SK-N-SH (cell line): ENCODE results near the gene PRR15. TPM values are rescaled to one million over a fixed set of nuclear protein-coding genes. Genes with fewer than 3 reads are reported as not detected.

Source experiments
- CTCF ChIA-PET: fragments of 300-600, 350-600 bp; formaldehyde crosslinking; extraction: SDS; loops from one replicate; lab custom pipeline; 2021; lab: Yijun Ruan, JAX
- POLR2A ChIA-PET: fragments of 350-600 bp; sonication (Branson Sonifier 250); formaldehyde crosslinking; extraction: SDS; loops from one replicate; lab custom pipeline; 2020; ENCODE audit warnings: antibody characterized with exemption, inconsistent platforms; lab: Yijun Ruan, JAX
- DNase-seq: peaks from one replicate; pipeline ENCODE4 v3.0.0; 2012
- H2AFZ ChIP-seq: fragments of 200-600 bp; sonication (generic); 2 replicates; pipeline ENCODE4 v1.8.1; 2016; ENCODE audit warnings: antibody characterized with exemption, mild to moderate bottlenecking, low read depth
- H3F3A ChIP-seq: fragments of 200-600 bp; sonication (generic); replicated peaks from 2 replicates; pipeline ENCODE3; 2016; ENCODE audit warnings: antibody characterized with exemption, mild to moderate bottlenecking; ENCODE audit not compliant: insufficient read depth
- H3K27ac ChIP-seq, 2 experiments: fragments of 200-500 bp in 1 of 2; fragments of 200-600 bp in 1 of 2; sonication (Bioruptor generic) in 1 of 2; sonication (generic), shearing (Covaris generic) in 1 of 2; 2 replicates each; pipeline versions ENCODE4 v1.5.1 to v1.6.1; 2014 to 2016; ENCODE audit warnings: low read depth in 2 of 2, inconsistent platforms in 1 of 2, low read length in 1 of 2, mild to moderate bottlenecking in 1 of 2, mixed read lengths in 1 of 2
- H3K27me3 ChIP-seq: fragments of 200-600 bp; sonication (generic), shearing (Covaris generic); 2 replicates; pipeline ENCODE4 v1.6.1; 2016; ENCODE audit warnings: mixed run types; ENCODE audit not compliant: insufficient read depth
- H3K36me3 ChIP-seq, 2 experiments: fragments of 200-500 bp in 1 of 2; fragments of 200-600 bp in 1 of 2; sonication (Bioruptor generic) in 1 of 2; sonication (generic) in 1 of 2; replicated peaks in 1 of 2; 2 replicates each; pipeline versions ENCODE3 to v1.5.1; 2014 to 2016; ENCODE audit warnings: low read length in 1 of 2, mild to moderate bottlenecking in 1 of 2; ENCODE audit not compliant: insufficient read depth in 2 of 2, control insufficient read depth in 1 of 2
- H3K4me1 ChIP-seq, 2 experiments: fragments of 200-500 bp in 1 of 2; fragments of 200-600 bp in 1 of 2; sonication (Bioruptor generic) in 1 of 2; sonication (generic), shearing (Covaris generic) in 1 of 2; 2 replicates each; pipeline versions ENCODE4 v1.5.1 to v1.6.1; 2014 to 2016; ENCODE audit warnings: low read depth in 1 of 2, low read length in 1 of 2, mixed run types in 1 of 2; ENCODE audit not compliant: insufficient read depth in 2 of 2, control insufficient read depth in 1 of 2
- H3K4me2 ChIP-seq: fragments of 200-600 bp; sonication (generic), shearing (Covaris generic); 2 replicates; pipeline ENCODE4 v1.6.1; 2017; ENCODE audit warnings: mixed run types
- H3K4me3 ChIP-seq, 2 experiments: fragments of 200-500 bp in 1 of 2; fragments of 200-600 bp in 1 of 2; sonication (Bioruptor generic) in 1 of 2; sonication (generic), shearing (Covaris generic) in 1 of 2; 2 replicates each; pipeline versions ENCODE4 v1.5.1 to v1.8.1; 2014 to 2016; ENCODE audit warnings: low read depth in 2 of 2, inconsistent platforms in 1 of 2, low read length in 1 of 2, mild to moderate bottlenecking in 1 of 2, mixed read lengths in 1 of 2, moderate library complexity in 1 of 2
- H3K79me2 ChIP-seq: fragments of 200-600 bp; sonication (generic); 2 replicates; pipeline ENCODE4 v1.8.1; 2017; ENCODE audit warnings: mild to moderate bottlenecking; ENCODE audit not compliant: insufficient read depth
- H3K9ac ChIP-seq: fragments of 200-600 bp; sonication (generic); 2 replicates; pipeline ENCODE4 v1.6.1; 2017; ENCODE audit warnings: mixed run types
- H3K9me2 ChIP-seq: fragments of 200-600 bp; sonication (generic); 2 replicates; pipeline ENCODE4 v1.6.1; 2017; ENCODE audit warnings: mixed run types
- H3K9me3 ChIP-seq: fragments of 200-600 bp; sonication (generic); 2 replicates; pipeline ENCODE4 v1.6.1; 2017; ENCODE audit warnings: mixed run types, mild to moderate bottlenecking, moderate library complexity
- H4K20me1 ChIP-seq: fragments of 200-600 bp; sonication (generic); 2 replicates; pipeline ENCODE4 v1.6.1; 2017; ENCODE audit warnings: mild to moderate bottlenecking, mixed run types; ENCODE audit not compliant: insufficient read depth
- EP300 ChIP-seq, 2 experiments: IDR thresholded peaks; 2 replicates each; pipeline versions ENCODE4 v1.4.0 to v1.6.1; 2012; ENCODE audit warnings: borderline replicate concordance in 1 of 2, low read depth in 1 of 2, low read length in 1 of 2
- EZH2phosphoT487 ChIP-seq: fragments of 200-600 bp; sonication (generic); IDR thresholded peaks from 2 replicates; pipeline ENCODE4 v1.6.1; 2017; ENCODE audit warnings: low read depth, mixed run types, mild to moderate bottlenecking, antibody characterized with exemption, moderate library complexity, borderline replicate concordance
- FOSL2 ChIP-seq: IDR thresholded peaks from 2 replicates; pipeline ENCODE4 v1.4.0; 2012; ENCODE audit warnings: low read depth, mild to moderate bottlenecking, moderate library complexity, borderline replicate concordance
- FOXM1 ChIP-seq: IDR thresholded peaks from 2 replicates; pipeline ENCODE4 v1.4.0; 2012; ENCODE audit warnings: low read depth, mild to moderate bottlenecking
- GABPA ChIP-seq: IDR thresholded peaks from 2 replicates; pipeline ENCODE4 v1.4.0; 2012; ENCODE audit warnings: low read depth, mild to moderate bottlenecking
- GATA2 ChIP-seq: sonication (generic); formaldehyde crosslinking; IDR thresholded peaks from 2 replicates; pipeline ENCODE4 v1.5.0; 2020; ENCODE audit warnings: mild to moderate bottlenecking, missing genetic modification reagents
- IRF3 ChIP-seq: fragments of 150-350 bp; IDR thresholded peaks from 2 replicates; pipeline ENCODE4 v1.6.1; 2016; ENCODE audit warnings: mild to moderate bottlenecking, low read depth, low read length
- JUND ChIP-seq: IDR thresholded peaks from 2 replicates; pipeline ENCODE4 v1.4.0; 2012
- MAX ChIP-seq: IDR thresholded peaks from 2 replicates; pipeline ENCODE4 v1.4.0; 2012; ENCODE audit warnings: low read depth
- MEF2A ChIP-seq: IDR thresholded peaks from 2 replicates; pipeline ENCODE4 v1.4.0; 2012; ENCODE audit warnings: low read depth, borderline replicate concordance
- MXI1 ChIP-seq: IDR thresholded peaks from 2 replicates; pipeline ENCODE4 v1.6.1; 2012; ENCODE audit warnings: mild to moderate bottlenecking, low read depth, low read length, improper control_type of control experiment
- NRF1 ChIP-seq: IDR thresholded peaks from 2 replicates; pipeline ENCODE4 v1.6.1; 2012; ENCODE audit warnings: low read depth, mild to moderate bottlenecking, low read length
- PBX3 ChIP-seq: IDR thresholded peaks from 2 replicates; pipeline ENCODE4; 2012
- RAD21 ChIP-seq: IDR thresholded peaks from 2 replicates; pipeline ENCODE4 v1.6.1; 2012; ENCODE audit warnings: mild to moderate bottlenecking, low read length
- REST ChIP-seq: IDR thresholded peaks from 2 replicates; pipeline ENCODE4 v1.6.1; 2012; ENCODE audit warnings: mild to moderate bottlenecking, low read depth, low read length, moderate library complexity
- RXRA ChIP-seq: IDR thresholded peaks from 2 replicates; pipeline ENCODE4 v1.4.0; 2012; ENCODE audit warnings: low read depth, mild to moderate bottlenecking, borderline replicate concordance
- SMC3 ChIP-seq: IDR thresholded peaks from 2 replicates; pipeline ENCODE4 v1.6.1; 2012; ENCODE audit warnings: low read depth, low read length, improper control_type of control experiment
- TCF12 ChIP-seq: IDR thresholded peaks from 2 replicates; pipeline ENCODE4 v1.4.0; 2012
- TEAD4 ChIP-seq: IDR thresholded peaks from 2 replicates; pipeline ENCODE4 v1.4.0; 2012; ENCODE audit warnings: mild to moderate bottlenecking, borderline replicate concordance; ENCODE audit not compliant: insufficient read depth
- ZBTB33 ChIP-seq: IDR thresholded peaks from 2 replicates; pipeline ENCODE4 v1.4.0; 2012; ENCODE audit warnings: low read depth, borderline replicate concordance
- WGBS: methylation state at CpG from one replicate; pipeline ENCODE4 v1.1.6; 2017; ENCODE audit warnings: low lambda C conversion rate; 5-methylcytosine and 5-hydroxymethylcytosine counted together
- polyA plus RNA-seq, 3 experiments: library from polyadenylated mRNA; depleted of rRNA; stranded (reverse); fragments of >200 nt; gene quantifications; 2 replicates each; pipeline ENCODE4 v1.2.3, GENCODE V29; 2012

The PRR15 gene
- polyA plus RNA-seq, 1 of the 3 experiments (the other 2 are of a cell fraction), result 0.49 TPM

GRCh38 chr7:29604052-29604451 lies 40.4 kb downstream of the PRR15 start:
- Histone ChIP-seq H4K20me1 (no peaks in the 10 kb centered on the region), H3K27ac (no peak overlapping the region), H3K9me3 (no peaks in the 10 kb centered on the region), H3K36me3 (no peaks in the 10 kb centered on the region), H3K4me1 (peaks cover 15 to 22% of the 10 kb centered on the region in 2 experiments; a peak in 3 of 4 replicates), H3K4me3 (no peak overlapping the region), H3K4me2 (no peak overlapping the region), H3K79me2 (no peaks in the 10 kb centered on the region), H3K27me3 (no peaks in the 10 kb centered on the region), H3F3A (no peaks in the 10 kb centered on the region), H3K9me2 (no peaks in the 10 kb centered on the region), H3K9ac (no peak overlapping the region)
- ChIA-PET CTCF (interaction anchor here (1.1 kb wide), 1 partner anchor 15 kb away, joined by 7 read pairs; no protein-coding TSS in a partner anchor), POLR2A (no interaction called here)
- DNase-seq, result no peak
- WGBS, result 90% methylated on average over 3 of the region's 3 CpGs
- no peak for TF ChIP-seq MXI1
- TF ChIP-seq RXRA, result no peak
- no peak for TF ChIP-seq EZH2phosphoT487
- TF ChIP-seq TCF12, result no peak
- TF ChIP-seq NRF1, result no peak
- TF ChIP-seq GATA2, result no peak
- TF ChIP-seq, all 33 proteins: peak for 0
- H2AFZ ChIP-seq, result no peak overlapping the region

GRCh38 chr7:29604702-29605101 lies 41.1 kb downstream of the PRR15 start:
- H3K9me3 ChIP-seq, result no peaks in the 10 kb centered on the region
- no peaks in the 10 kb centered on the region for H3K27me3 ChIP-seq
- POLR2A ChIA-PET, result no interaction called here
- H4K20me1 ChIP-seq, result no peaks in the 10 kb centered on the region
- no peaks in the 10 kb centered on the region for H3K9me2 ChIP-seq
- DNase-seq, result no peak
- H3K4me3 ChIP-seq, result no peak overlapping the region
- H3K27ac ChIP-seq, result no peak overlapping the region; a peak in 1 of 4 replicates
- H3K4me2 ChIP-seq, result no peak overlapping the region
- H3K9ac ChIP-seq, result no peak overlapping the region
- no peaks in the 10 kb centered on the region for H3K79me2 ChIP-seq
- H3K4me1 ChIP-seq, result peaks cover 15 to 22% of the 10 kb centered on the region in 2 experiments; a peak in 3 of 4 replicates
- no peaks in the 10 kb centered on the region for H3K36me3 ChIP-seq
- CTCF ChIA-PET, result no interaction called here
- H3F3A ChIP-seq, result no peaks in the 10 kb centered on the region
- no peak overlapping the region for H2AFZ ChIP-seq
- TF ChIP-seq GABPA (no peak), ZBTB33 (no peak), JUND (no peak), FOSL2 (no peak), FOXM1 (no peak), SMC3 (no peak), MEF2A (no peak), REST (no peak), PBX3 (no peak), IRF3 (no peak), EP300 (IDR thresholded peaks at IDR 0.05; ENCODE audit: borderline replicate concordance in 1 of 2, low read depth in 1 of 2, low read length in 1 of 2) (no peak), TEAD4 (no peak), MAX (no peak), RAD21 (no peak)
